ENCODE results near the gene COA1.

GRCh38 chr7:43634384-43634783 is 94.9 kb downstream of the COA1 start:
- TF ChIP-seq EP300 (conservative IDR thresholded peaks at IDR 0.05; ENCODE audit: poor library complexity, severe bottlenecking): no peak
- no peak for TF ChIP-seq RAD21 (conservative IDR thresholded peaks at IDR 0.05)

Measured in neural cell (in vitro differentiated cells).